Mesothelial cell of epicardium (in vitro differentiated cells): ENCODE measurements around the gene DGKI. TPM values are rescaled to one million over a fixed set of nuclear protein-coding genes. Genes with fewer than 3 reads are reported as not detected.

Source experiments
- DNase-seq, 2 experiments: peaks; one replicate each; pipeline ENCODE4 v3.0.0; 2021; ENCODE audit warnings: low spot score in 2 of 2; ENCODE audit not compliant: unreplicated experiment in 2 of 2
- H3K27ac Mint-ChIP-seq: 2 replicates; pipeline ENCODE4 v1.8.0; 2021; ENCODE audit warnings: mixed read lengths
- H3K27me3 Mint-ChIP-seq: 2 replicates; pipeline ENCODE4 v1.8.0; 2021; ENCODE audit warnings: low read depth, mixed read lengths
- H3K36me3 Mint-ChIP-seq: 2 replicates; pipeline ENCODE4 v1.8.0; 2021; ENCODE audit warnings: mixed read lengths
- H3K4me1 Mint-ChIP-seq: 2 replicates; pipeline ENCODE4 v1.8.0; 2021; ENCODE audit warnings: mixed read lengths
- H3K4me3 Mint-ChIP-seq: 2 replicates; pipeline ENCODE4 v1.8.0; 2021; ENCODE audit warnings: mild to moderate bottlenecking, moderate library complexity, mixed read lengths
- H3K9me3 Mint-ChIP-seq: 2 replicates; pipeline ENCODE4 v1.8.0; 2021; ENCODE audit warnings: mixed read lengths
- CTCF ChIP-seq: fragments of 200-600 bp; sonication (generic); IDR thresholded peaks from one replicate; pipeline ENCODE4 v1.5.0; 2021; ENCODE audit warnings: antibody characterized with exemption; ENCODE audit not compliant: unreplicated experiment
- total RNA-seq: library from RNA; stranded (reverse); gene quantifications from 3 replicates; pipeline ENCODE4 v1.2.1, GENCODE V29; 2021

DGKI gene
- total RNA-seq, 1 donor from 2014 or later: 2.0 TPM

GRCh38 chr7:137664846-137665245, 181.9 kb downstream of the DGKI start:
- no peak for DNase-seq
- Mint-ChIP-seq H3K36me3 (no peaks in the 10 kb centered on the region), H3K4me3 (no peak overlapping the region), H3K27me3 (peaks cover 18% of the 10 kb centered on the region), H3K4me1 (no peaks in the 10 kb centered on the region), H3K9me3 (no peaks in the 10 kb centered on the region), H3K27ac (no peak overlapping the region)
- no peak for TF ChIP-seq CTCF

GRCh38 chr7:137661634-137662033, 185.1 kb downstream of the DGKI start:
- Mint-ChIP-seq H3K4me3 (no peak overlapping the region), H3K27me3 (peaks cover 19% of the 10 kb centered on the region), H3K4me1 (peaks cover 10% of the 10 kb centered on the region), H3K27ac (no peak overlapping the region), H3K36me3 (no peaks in the 10 kb centered on the region), H3K9me3 (no peaks in the 10 kb centered on the region)
- TF ChIP-seq CTCF: no peak
- DNase-seq: no peak

- Mint-ChIP-seq H3K27me3 (peaks cover 14% of the 10 kb centered on the region), H3K9me3 (no peaks in the 10 kb centered on the region), H3K36me3 (no peaks in the 10 kb centered on the region), H3K4me1 (peaks cover 15% of the 10 kb centered on the region), H3K27ac (no peak overlapping the region), H3K4me3 (no peak overlapping the region)
- TF ChIP-seq CTCF: no peak
- DNase-seq: no peak
Observed at GRCh38 chr7:137658190-137658900, 188.4 kb downstream of the DGKI start.

GRCh38 chr7:137657476-137658189, 189.1 kb downstream of the DGKI start:
- H3K27ac Mint-ChIP-seq: peak overlapping the region; percentile 4
- H3K4me3 Mint-ChIP-seq: peak overlapping the region; percentile 7
- H3K4me1 Mint-ChIP-seq: peaks cover 15% of the 10 kb centered on the region
- peaks cover 11% of the 10 kb centered on the region for H3K27me3 Mint-ChIP-seq
- TF ChIP-seq CTCF: no peak
- no peaks in the 10 kb centered on the region for H3K9me3 Mint-ChIP-seq
- no peak for DNase-seq
- no peaks in the 10 kb centered on the region for H3K36me3 Mint-ChIP-seq

GRCh38 chr7:137656850-137657232, 189.9 kb downstream of the DGKI start:
- H3K9me3 Mint-ChIP-seq: no peaks in the 10 kb centered on the region
- no peak for DNase-seq
- peaks cover 11% of the 10 kb centered on the region for H3K27me3 Mint-ChIP-seq
- H3K4me1 Mint-ChIP-seq: peaks cover 15% of the 10 kb centered on the region
- H3K4me3 Mint-ChIP-seq: no peak overlapping the region
- TF ChIP-seq CTCF: no peak
- no peaks in the 10 kb centered on the region for H3K36me3 Mint-ChIP-seq
- no peak overlapping the region for H3K27ac Mint-ChIP-seq
